GM12864 (cell line): Measurements from ENCODE around the gene SNTG2.

Experiments
- DNase-seq: peaks from one replicate; pipeline ENCODE4 v3.0.0-alpha.2; 2011; ENCODE audit warnings: low read depth
- H3K4me3 ChIP-seq: 2 replicates; pipeline ENCODE4 v1.5.1; 2011; ENCODE audit warnings: mild to moderate bottlenecking, low read depth, low read length, control low read depth
- TF ChIP-seq, protein P1 (sequence below): IDR thresholded peaks from 2 replicates; pipeline ENCODE4 v1.5.1; 2011; ENCODE audit warnings: low read depth, mild to moderate bottlenecking, moderate library complexity, low read length, control low read depth, inconsistent platforms; ENCODE audit errors: missing control alignments

Gene SNTG2

DNA sequence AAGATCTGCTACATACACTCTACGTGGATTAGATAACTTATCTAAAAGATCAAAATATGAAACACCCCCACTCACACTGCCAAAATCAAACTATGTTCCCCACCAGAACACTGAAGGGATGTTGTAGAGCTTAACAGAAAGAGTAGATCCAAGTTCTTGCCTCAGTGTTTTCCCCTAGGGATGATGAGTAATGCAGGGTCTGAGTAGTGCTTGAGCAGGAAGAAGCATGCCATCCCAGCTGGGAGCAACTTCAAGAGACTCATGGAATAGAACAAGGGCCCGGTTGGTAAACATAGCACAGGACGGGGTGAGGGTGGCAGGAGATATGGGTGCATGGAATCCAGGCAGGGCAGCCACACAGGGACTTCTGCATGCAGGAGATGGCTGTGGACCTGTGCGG, 74.3 kb downstream of the SNTG2 start:
- TF ChIP-seq, protein P1, sequence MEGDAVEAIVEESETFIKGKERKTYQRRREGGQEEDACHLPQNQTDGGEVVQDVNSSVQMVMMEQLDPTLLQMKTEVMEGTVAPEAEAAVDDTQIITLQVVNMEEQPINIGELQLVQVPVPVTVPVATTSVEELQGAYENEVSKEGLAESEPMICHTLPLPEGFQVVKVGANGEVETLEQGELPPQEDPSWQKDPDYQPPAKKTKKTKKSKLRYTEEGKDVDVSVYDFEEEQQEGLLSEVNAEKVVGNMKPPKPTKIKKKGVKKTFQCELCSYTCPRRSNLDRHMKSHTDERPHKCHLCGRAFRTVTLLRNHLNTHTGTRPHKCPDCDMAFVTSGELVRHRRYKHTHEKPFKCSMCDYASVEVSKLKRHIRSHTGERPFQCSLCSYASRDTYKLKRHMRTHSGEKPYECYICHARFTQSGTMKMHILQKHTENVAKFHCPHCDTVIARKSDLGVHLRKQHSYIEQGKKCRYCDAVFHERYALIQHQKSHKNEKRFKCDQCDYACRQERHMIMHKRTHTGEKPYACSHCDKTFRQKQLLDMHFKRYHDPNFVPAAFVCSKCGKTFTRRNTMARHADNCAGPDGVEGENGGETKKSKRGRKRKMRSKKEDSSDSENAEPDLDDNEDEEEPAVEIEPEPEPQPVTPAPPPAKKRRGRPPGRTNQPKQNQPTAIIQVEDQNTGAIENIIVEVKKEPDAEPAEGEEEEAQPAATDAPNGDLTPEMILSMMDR = no peak

DNA sequence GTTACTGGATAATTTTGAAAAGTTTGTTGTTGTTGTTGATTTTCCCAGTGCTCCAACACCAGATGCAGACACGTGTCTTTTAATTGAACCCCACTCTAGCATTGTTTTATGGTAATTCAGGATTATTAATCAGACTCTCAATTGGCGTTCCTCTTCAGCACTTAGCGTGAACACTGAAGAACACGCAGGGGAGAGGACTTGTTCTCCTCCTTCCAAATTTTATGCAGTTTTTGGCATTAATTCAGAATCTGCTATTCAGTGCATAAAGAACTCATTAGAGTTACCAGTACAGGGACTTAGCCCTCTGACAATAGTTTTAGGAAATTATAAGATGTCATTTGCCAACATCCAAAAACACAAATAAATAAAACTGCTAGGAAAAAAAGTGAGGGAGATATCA, 75.5 kb downstream of the SNTG2 start:
- no peak for DNase-seq
- TF ChIP-seq, protein P1 = no peak
- no peak overlapping the region for H3K4me3 ChIP-seq

More for the DNA sequence above, 74.3 kb downstream of the SNTG2 start:
- no peak overlapping the region for H3K4me3 ChIP-seq
- no peak for DNase-seq

DNA sequence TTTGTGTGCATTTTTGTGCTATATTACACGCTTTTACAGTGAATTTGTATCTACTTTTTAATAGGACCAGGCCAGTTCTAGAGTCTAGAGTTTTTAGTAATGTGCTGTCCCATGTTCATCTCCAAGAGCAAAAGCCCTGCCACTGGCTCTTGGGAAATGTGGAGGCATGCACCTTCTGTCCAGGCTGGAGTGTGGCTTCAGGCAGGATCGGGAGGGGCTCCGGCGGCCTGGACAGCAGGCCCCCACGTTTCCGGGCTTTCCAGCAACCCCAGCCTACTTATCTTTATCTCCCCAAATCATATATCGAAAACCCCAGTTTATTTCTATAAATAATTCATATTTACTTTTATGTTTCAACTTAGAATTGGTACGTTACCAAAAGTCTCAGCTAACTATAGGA, 78.2 kb downstream of the SNTG2 start:
- TF ChIP-seq, protein P1 = no peak
- no peak overlapping the region for H3K4me3 ChIP-seq
- no peak for DNase-seq

DNA sequence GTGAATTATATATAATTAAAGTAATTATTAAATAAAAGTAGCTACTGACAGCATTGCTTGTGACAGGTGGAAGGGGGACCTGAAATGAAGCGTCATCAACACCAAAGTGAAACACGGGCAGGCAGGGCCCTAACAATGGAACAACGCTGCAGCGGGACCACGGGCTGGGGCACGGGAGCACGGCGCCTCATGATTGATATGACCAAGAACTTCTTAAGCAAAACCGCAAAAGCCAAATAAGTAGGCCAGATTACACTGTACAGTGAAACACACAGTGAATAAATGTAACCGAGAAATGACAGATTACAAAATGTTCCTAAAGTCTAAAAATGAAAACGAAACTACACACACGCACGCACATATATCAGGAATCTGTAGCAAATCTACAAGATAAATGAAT, 81.4 kb downstream of the SNTG2 start:
- no peak for DNase-seq
- no peak overlapping the region for H3K4me3 ChIP-seq
- TF ChIP-seq, protein P1 = no peak

DNA sequence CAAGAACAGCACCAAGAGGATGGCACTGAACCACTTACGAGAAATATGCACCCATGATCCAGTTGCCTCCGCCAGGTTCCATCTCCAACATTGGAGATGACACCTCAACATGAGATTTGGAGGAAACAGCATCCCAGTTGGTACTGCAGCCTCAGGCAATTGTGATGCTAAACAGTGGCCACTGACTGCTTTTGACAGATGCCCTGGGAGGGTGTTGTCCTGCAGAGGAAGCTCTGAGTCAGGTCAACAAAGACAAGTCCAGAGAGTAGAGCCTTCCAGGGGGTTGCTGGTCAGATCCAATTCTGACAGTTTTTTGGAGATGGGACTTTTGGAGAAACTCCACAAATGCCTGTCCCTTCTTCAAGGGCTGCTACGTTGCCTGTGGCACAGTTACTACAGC, 82.4 kb downstream of the SNTG2 start:
- TF ChIP-seq, protein P1 = no peak
- DNase-seq = no peak
- no peak overlapping the region for H3K4me3 ChIP-seq

DNA sequence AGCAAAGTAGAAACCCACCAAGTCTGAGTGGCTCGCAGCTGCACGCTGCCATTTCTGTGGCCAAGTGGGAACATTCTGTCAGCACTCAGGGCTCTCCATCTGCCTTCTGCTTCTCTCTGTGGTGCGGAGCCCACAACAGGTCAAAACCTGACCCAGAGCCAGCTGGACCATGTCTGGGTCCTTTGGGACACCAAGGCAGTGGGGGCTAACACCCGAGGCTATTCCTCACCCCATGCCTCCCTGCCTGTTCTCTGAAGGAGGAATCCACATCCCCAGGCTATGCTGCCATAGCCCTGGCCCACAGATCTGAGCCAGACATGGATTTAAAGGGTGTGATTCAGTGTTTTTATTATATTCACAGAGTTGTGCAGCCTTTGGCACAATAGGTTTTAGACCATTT, 86.4 kb downstream of the SNTG2 start:
- DNase-seq = no peak
- TF ChIP-seq, protein P1 = no peak
- H3K4me3 ChIP-seq = no peak overlapping the region

DNA sequence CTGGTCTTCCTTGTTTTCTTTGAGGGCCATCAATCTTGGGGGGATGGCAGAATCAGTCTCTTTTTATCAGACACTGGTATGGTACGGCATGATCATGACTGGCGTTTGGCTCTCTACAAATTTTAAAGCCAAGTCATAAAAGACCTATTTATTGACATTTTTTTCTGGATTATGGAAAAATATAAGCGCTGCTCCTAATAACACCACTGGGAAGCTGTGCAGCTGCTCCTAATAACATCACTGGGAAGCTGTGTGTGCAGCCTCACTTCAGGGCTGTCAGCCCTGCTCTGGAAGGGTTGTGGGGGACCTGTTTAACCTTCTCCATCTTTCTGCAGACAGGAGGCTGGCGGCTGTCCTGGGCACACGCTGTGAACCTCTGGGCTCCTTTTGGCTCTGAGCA, 88.9 kb downstream of the SNTG2 start:
- TF ChIP-seq, protein P1 = no peak
- H3K4me3 ChIP-seq = no peak overlapping the region
- no peak for DNase-seq
